GM21576 (cell line): Measurements from ENCODE around the gene CCDC63.
"Not testable (repeated sequence)": the region's sequence is repeated elsewhere in the genome, so short reads cannot be mapped to it uniquely, and the experiment has no call there.

Experiments used
- ATAC-seq: cut with Tn5 transposase; IDR thresholded peaks from one replicate; pipeline ENCODE4 v1.9.1; 2021; ENCODE audit warnings: mild to moderate bottlenecking, moderate library complexity; ENCODE audit not compliant: unreplicated experiment

The CCDC63 gene

GRCh38 chr12:110844131-110844530 is 2.7 kb upstream of the CCDC63 start:
- no peak for ATAC-seq

DNA sequence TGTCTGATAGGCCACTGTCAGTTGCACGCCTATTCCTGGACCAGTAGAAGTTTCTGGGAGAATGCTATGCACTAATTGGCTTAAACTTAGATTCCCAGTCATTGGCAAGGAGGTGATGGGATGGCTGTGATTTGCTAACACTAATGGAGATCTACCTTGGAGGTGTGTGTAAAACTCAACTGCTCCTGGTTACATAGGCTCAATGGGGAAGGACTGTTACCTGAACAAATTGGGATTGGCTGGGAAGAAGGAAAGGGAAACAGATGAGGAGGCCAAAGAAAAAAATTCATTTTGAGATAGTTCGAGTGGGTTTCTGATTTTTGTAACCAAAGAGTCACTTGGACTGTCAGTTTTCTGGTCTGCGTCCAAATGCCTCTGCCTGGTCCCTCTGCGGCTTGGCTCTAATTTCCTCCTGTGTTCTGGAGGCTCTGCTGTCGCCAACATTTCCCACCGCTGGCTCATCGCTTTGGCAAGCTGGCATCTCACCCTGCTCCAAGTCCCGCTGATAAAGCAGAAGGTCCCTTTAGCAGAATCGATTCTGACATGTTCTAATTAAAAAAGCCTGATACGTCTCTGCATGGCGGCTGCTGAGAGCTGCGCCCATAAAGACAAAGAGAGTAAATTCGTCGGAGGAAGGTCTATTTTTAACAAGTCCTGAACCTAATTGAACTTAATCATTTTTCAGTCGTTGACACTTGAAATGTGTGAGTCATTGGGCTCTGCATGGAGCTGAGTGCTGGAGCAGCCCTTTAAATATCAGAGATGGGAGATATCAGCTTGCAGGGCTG is 2.0 kb upstream of the CCDC63 start:
- no peak for ATAC-seq

- ATAC-seq, result no peak
Observed at GRCh38 chr12:110845339-110845682, 1.5 kb upstream of the CCDC63 start.

DNA sequence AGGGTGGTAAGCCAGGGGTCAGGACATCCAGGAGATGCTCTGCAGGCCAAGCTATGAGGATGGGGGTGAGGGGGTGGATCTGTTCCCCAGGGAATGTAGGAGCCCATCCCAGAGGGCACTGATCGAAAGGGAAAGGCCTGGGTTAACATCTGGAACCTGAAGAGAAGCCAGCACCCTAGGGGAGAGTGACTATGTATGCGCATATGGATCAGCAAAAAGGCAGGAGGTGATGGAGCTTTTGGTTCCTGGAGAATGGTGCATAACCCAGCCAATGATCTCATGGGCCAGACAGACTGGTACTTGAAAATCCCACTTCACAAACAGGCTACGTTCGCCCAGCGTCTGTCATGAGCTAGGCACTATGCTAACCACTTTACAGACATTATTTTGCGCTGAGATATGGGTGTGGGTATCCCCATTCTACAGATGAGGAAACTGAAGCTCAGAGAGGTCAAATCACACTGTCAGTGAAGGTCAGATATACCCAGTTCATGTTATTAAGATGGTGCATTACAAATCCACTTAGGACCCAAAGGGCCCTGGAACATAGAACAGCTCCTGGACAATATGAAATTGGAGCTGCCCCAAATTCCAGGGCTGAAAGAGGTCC is 1.6 kb downstream of the CCDC63 start:
- ATAC-seq, result no peak

GRCh38 chr12:110849221-110849620 is 2.4 kb downstream of the CCDC63 start:
- no peak for ATAC-seq

GRCh38 chr12:110849748-110850403 is 3.1 kb downstream of the CCDC63 start:
- no peak for ATAC-seq

- no peak for ATAC-seq
Observed at GRCh38 chr12:110850762-110851161, 4.0 kb downstream of the CCDC63 start.

DNA sequence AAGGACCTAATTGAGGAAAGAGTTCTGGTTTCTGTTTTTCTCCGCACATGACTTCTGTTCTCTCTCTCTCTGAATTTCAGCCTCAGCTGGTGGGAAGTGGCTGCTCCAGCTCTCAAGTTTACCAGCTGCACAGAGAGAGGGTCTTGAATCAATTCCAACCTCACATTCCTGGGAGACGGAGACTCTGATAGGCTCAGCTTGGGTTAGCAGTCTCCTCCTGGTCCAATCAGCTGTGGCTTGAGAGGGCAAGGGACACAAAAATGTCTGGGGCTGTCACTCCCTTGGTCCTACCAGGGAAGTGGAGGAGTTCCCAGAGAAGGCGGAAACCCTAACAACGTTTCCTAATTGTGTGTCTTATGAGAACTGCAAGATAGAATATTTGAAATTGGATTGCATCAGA is 7.0 kb downstream of the CCDC63 start:
- no peak for ATAC-seq

DNA sequence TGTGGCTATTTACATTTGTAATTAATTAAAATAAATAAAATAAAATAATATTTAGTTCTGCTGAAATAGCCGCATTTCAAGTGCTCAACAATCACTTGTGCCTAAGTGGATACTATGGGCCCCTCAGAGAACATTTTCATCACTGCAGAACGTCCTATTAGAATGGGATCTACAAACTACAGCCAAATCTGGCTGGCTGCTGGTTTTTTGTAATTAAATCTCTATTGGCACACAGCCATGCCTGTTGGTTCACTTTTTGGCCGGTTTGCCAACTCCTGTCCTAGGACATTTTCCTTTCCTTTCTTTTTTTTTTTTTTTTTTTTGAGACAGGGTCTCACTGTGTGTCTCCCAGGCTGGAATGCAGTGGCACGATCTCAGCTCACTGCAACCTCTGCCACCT is 9.8 kb downstream of the CCDC63 start:
- ATAC-seq, result no peak

- no peak for ATAC-seq
Observed at GRCh38 chr12:110857528-110857927, 10.7 kb downstream of the CCDC63 start.

DNA sequence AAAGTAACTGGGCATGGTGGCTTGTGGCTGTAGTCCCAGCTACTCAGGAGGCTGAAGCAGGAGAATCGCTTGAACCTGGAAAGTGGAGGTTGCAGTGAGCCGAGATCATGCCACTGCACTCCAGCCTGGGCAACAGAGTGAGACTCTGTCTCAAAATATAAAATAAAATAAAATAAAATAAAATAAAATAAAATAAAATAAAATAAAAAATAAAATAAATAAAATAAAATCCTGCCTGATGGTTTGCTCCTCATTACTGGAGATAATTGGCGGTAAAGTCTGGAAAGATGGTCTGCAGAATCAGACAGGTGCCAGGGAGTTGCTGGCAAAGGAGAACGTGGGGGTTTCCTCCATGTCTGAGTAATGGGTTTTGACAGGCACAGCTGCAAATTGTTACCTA is 11.2 kb downstream of the CCDC63 start:
- ATAC-seq, result not testable (repeated sequence)

DNA sequence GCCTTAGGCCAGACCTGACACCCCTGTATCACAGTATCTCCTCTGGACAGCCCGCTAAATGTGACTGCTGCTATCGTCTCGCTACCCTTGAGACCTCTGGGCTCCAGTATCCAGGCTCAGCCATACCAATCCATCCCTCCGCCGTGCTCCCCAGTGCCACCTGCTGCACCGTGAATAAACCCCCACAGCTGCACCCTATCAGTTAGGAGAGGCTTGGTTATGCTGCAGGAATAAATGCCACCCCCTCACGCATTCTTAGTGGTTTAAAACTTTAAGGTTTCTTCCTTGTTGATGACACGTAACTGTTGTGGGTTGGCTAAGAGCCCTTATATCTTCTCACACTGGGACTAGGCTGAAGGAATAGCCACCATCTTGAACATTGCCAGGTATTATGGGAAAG is 12.1 kb downstream of the CCDC63 start:
- ATAC-seq, result no peak

DNA sequence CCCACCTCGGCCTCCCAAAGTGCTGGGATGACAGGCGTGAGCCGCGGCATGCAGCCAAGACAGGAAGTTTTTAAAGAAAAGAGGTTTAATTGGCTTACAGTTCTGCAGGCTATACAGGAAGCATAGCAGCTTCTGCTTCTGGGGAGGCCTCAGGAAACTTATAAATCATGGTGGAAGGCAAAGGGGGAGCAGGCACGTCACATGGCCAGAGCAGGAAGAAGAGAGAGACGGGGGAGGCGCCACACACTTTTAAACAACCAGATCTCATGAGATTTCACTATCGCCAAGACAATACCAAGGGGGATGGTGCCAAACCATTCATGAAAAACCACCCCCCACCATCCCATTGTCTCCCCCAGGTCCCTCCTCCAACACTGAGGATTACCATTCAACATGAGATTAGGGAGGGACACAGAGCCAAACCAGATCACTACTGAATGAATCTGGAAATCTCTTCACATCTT is 14.1 kb downstream of the CCDC63 start:
- no peak for ATAC-seq

DNA sequence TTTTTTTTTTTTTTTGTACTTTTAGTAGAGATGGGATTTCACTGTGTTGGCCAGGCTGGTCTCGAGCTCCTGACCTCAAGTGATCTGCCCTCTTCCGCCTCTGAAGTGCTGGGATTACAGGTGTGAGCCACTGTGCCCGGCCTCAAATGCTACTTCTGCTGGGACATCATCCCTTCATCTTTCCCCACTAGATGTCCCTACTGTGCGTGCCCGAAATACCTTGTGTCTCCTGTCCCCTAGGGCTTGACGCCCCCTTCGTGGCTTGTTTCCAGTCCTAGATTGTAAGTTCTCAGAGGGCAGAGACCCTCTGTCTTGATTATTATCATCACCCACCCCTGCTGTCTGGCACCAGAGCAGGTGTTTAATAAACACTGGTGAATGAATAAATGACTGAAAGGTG is 14.9 kb downstream of the CCDC63 start:
- no peak for ATAC-seq

- ATAC-seq, result no peak
Observed at GRCh38 chr12:110862329-110862728, 15.5 kb downstream of the CCDC63 start.

- no peak for ATAC-seq
Observed at GRCh38 chr12:110863161-110863560, 16.4 kb downstream of the CCDC63 start.

DNA sequence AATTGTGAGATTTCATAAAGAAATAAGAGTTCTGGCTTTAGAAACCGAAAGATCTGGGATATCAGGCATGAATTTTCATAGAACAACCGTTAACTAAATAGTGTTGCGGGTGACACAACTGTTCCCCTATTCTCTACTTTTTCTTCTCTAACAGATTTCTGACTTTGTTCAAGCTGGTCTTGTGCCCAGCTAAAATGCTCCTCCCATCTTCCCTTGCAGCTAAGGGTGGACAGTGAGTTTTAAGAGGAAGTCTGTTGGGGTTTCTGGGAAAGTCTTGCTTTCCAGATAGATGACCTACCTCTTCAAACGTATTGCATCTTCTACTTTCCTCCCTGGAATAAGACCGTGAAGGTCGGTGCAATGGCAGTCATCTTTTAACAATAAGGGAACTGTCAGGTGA is 18.7 kb downstream of the CCDC63 start:
- ATAC-seq, result no peak

DNA sequence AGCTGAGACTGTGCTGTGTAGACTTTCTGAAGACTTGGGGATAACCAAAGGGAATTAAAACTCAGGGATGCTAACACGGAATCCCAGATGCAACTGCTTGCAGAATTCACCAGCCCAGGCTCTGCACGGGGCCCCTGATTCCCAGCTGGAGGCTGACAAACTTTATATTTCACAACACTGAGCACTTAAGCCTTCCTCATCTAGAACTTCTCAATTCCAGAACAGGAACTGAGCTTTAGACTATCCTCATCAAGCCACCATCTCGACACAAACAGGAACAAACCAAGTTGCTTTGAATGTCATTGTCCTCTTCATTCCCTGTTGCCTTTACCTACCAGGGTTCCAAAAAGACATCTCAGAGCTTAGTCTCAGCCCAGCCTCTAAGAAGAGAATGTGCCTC is 22.2 kb downstream of the CCDC63 start:
- ATAC-seq, result no peak

GRCh38 chr12:110869803-110870202 is 23.0 kb downstream of the CCDC63 start:
- ATAC-seq, result no peak

GRCh38 chr12:110872100-110872499 is 25.3 kb downstream of the CCDC63 start:
- no peak for ATAC-seq

DNA sequence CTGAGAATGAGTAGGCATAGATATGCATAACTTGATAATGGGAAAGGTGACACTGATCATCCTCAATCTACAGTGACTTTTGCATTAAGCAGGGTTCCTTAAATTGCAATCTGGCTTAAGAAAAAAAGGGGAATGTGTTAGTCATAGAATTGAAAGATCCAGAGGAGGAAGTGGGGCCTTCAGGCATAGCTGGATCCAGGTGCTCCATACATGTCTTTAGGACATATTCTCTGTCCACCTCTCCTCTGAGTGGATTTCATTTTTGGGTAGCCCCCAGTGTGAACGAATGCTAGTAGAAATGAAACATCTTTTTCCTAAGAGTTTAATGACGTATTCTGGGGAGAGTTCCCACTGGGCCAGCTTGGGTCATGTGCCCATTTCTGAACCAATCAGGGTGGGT is 27.6 kb downstream of the CCDC63 start:
- ATAC-seq, result no peak

GRCh38 chr12:110874781-110875180 is 28.0 kb downstream of the CCDC63 start:
- no peak for ATAC-seq
